Kidney (tissue), 14 donors: ENCODE measurements around the gene RPIA. TPM values are rescaled to one million over a fixed set of nuclear protein-coding genes. Genes with fewer than 3 reads are reported as not detected.
"Not testable (repeated sequence)": the region's sequence is repeated elsewhere in the genome, so short reads cannot be mapped to it uniquely, and the experiment has no call there.

ENCODE experiments used
- DNase-seq, 5 donors: peaks; one replicate each; pipeline ENCODE4 v3.0.0-alpha.2; 2013 to 2020
- FAIRE-seq: peaks from 2 replicates; lab custom pipeline; 2012; peaks lifted over from hg19 to GRCh38; lab: Jason Lieb, UNC
- H3K27ac ChIP-seq, 2 donors: one replicate each; pipeline ENCODE4 v1.7.0; 2013; ENCODE audit warnings: low read depth in 2 of 2, low read length in 2 of 2, inconsistent platforms in 1 of 2
- H3K27me3 ChIP-seq: one replicate; pipeline ENCODE4 v1.7.1; 2013; ENCODE audit warnings: low read length, inconsistent platforms; ENCODE audit not compliant: control insufficient read depth, insufficient read depth
- H3K36me3 ChIP-seq, 3 donors: one replicate each; pipeline versions ENCODE4 v1.7.0 to v1.7.1; 2013; ENCODE audit warnings: low read length in 3 of 3, control low read depth in 1 of 3, inconsistent platforms in 1 of 3; ENCODE audit not compliant: insufficient read depth in 3 of 3, control insufficient read depth in 2 of 3
- H3K4me1 ChIP-seq, 3 donors: one replicate each; pipeline versions ENCODE4 v1.7.0 to v1.7.1; 2013; ENCODE audit warnings: low read length in 3 of 3, inconsistent platforms in 1 of 3, low read depth in 1 of 3; ENCODE audit not compliant: control insufficient read depth in 2 of 3, insufficient read depth in 2 of 3
- H3K4me3 ChIP-seq, 3 donors: one replicate each; pipeline versions ENCODE4 v1.7.0 to v1.8.1; 2013; ENCODE audit warnings: low read length in 3 of 3, control low read depth in 1 of 3, inconsistent platforms in 1 of 3
- H3K9ac ChIP-seq, 3 donors: one replicate each; pipeline versions ENCODE4 v1.7.0 to v1.7.1; 2013; ENCODE audit warnings: low read length in 3 of 3, control low read depth in 1 of 3, inconsistent platforms in 1 of 3
- H3K9me3 ChIP-seq, 3 donors: one replicate each; pipeline versions ENCODE4 v1.7.0 to v1.7.1; 2013; ENCODE audit warnings: low read length in 3 of 3, control low read depth in 1 of 3, inconsistent platforms in 1 of 3; ENCODE audit not compliant: control insufficient read depth in 2 of 3, insufficient read depth in 1 of 3
- intact Hi-C: fragments of 100-400 bp; cut with DNase I; formaldehyde crosslinking; loops from one replicate; pipeline ENCODE4 v1.11.1; 2022
- polyA plus RNA-seq: library from polyadenylated mRNA; stranded (reverse); fragments of 350-450 nt; fragmentation: Illumina TruSeq; extraction: RNeasy Lipid Tissue Mini Kit (QIAGEN cat#74804); gene quantifications from one replicate; pipeline ENCODE4 v1.2.3, GENCODE V29; 2014; ENCODE audit warnings: low read depth, low replicate concordance; ENCODE audit not compliant: insufficient read depth
- total RNA-seq: library from RNA; stranded (reverse); fragmentation: NEBNext Ultra II Directional; extraction: Animal tissue kit (Norgen Biotek cat#: 25700); gene quantifications from one replicate; pipeline ENCODE4 v1.2.1, GENCODE V29; 2021
- TF ChIP-seq, protein P1 (sequence below): IDR thresholded peaks from 3 replicates; pipeline ENCODE4 v1.5.1; 2012; ENCODE audit warnings: mild to moderate bottlenecking, moderate library complexity, borderline replicate concordance; ENCODE audit not compliant: insufficient read depth; ENCODE audit errors: extremely low read depth
- donor health status: control.
- donor health status: control.
- donor health status: control.
- donor health status: control.
- donor health status: control.
- donor health status: DM: yes; HTN: yes; CAD: no.
- donor health status: Normal renal cell carcinoma (clear cell type).

Gene RPIA
- total and polyA plus RNA-seq, 2 donors from 2014 or later, result 11.4 to 15.7 TPM

DNA sequence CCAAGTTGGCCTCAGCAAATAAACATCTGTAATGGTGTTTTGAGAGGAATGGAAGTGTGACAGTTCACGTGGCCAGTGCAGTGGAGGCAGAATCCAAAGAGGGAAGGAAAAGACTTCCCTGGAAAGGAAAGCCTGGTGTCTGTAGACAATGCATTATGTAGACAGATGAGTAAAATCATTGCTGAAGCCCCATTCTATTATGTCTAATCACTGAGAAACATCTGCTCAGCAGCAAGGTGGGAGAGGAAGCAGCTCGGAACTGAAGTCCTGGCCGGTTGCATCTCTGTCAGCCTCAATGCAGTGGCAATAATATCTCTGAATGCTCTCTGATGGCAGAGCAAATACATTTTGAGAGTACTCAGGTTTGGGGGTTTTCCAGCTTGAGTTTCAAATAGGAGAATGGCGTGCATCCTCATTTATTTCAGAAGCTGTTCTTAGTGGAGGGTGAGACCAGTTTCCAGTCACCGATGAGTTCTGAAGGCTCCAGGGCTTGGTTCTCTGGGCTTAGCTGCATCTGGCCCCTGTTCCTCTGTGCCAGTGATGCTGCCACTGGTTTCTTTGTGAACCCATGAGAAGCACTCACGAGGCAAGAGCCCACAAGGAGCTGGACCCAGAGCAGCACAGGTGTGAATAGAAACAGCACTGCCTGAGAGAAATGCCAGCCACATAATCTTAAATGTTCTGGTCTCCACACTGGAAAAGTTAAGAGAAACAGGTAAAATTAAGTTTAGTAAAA, 63.3 kb downstream of the RPIA start:
- DNase-seq (no peak), FAIRE-seq (no peak)
- Histone ChIP-seq H3K4me1 (no peaks in the 10 kb centered on the region), H3K36me3 (peaks cover 0 to 8% (median 6%) of the 10 kb centered on the region in 3 donors), H3K27me3 (no peaks in the 10 kb centered on the region), H3K4me3 (no peak overlapping the region), H3K9me3 (no peaks in the 10 kb centered on the region), H3K9ac (no peak overlapping the region), H3K27ac (no peak overlapping the region)
- intact Hi-C loops, result no loop called here
- TF ChIP-seq, protein P1, sequence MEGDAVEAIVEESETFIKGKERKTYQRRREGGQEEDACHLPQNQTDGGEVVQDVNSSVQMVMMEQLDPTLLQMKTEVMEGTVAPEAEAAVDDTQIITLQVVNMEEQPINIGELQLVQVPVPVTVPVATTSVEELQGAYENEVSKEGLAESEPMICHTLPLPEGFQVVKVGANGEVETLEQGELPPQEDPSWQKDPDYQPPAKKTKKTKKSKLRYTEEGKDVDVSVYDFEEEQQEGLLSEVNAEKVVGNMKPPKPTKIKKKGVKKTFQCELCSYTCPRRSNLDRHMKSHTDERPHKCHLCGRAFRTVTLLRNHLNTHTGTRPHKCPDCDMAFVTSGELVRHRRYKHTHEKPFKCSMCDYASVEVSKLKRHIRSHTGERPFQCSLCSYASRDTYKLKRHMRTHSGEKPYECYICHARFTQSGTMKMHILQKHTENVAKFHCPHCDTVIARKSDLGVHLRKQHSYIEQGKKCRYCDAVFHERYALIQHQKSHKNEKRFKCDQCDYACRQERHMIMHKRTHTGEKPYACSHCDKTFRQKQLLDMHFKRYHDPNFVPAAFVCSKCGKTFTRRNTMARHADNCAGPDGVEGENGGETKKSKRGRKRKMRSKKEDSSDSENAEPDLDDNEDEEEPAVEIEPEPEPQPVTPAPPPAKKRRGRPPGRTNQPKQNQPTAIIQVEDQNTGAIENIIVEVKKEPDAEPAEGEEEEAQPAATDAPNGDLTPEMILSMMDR, result no peak

DNA sequence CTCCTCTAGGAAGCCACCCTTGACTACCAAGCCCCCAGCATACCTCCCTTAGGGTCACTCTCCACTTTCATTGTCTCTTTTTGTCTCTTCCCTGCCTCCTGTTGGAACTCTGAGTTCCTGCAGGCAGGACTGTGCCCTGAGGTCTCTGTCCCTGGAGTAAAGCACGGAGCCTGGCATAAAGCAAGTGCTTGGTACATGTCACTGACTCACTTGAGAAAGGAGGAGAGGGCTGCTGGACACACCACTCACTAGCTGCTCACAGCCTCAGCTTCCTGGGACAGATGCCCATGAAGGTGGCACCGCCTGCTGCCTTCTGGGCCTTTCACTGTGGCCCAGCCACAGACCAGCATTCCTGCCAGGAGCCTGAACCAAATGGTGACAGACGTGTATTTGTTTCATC, 64.4 kb downstream of the RPIA start:
- intact Hi-C loops, result no loop called here
- TF ChIP-seq, protein P1, result no peak
- no peak for DNase-seq
- no peak for FAIRE-seq
- Histone ChIP-seq H3K36me3 (peaks cover 0 to 7% (median 4%) of the 10 kb centered on the region in 3 donors), H3K27ac (no peak overlapping the region), H3K4me1 (no peaks in the 10 kb centered on the region), H3K4me3 (no peak overlapping the region), H3K9me3 (no peaks in the 10 kb centered on the region), H3K27me3 (no peaks in the 10 kb centered on the region), H3K9ac (no peak overlapping the region)

DNA sequence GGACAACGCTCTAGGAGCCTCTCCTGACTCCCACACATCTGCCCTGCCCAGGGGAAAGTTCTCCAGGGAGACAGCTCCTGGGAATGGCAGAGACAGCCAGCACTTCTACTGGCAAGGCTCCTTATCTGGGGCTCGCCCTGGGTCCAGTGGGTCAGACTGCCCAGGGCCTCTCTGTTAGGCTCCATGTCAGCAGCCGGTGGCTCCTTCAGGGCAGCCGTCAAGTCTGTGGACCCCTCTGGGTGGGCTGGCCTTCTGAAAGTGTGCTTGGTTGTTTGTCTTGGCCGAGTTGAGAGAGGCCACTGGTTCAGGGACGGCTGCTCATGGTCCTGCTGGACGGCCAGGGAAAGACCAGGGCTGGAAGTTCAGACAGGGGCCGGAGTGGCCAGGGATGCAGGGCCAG, 65.6 kb downstream of the RPIA start:
- peaks cover 0 to 3% (median 0%) of the 10 kb centered on the region in 3 donors for H3K36me3 ChIP-seq
- H3K9ac ChIP-seq, result no peak overlapping the region
- TF ChIP-seq, protein P1, result no peak
- no peaks in the 10 kb centered on the region for H3K27me3 ChIP-seq
- no peak overlapping the region for H3K4me3 ChIP-seq
- no peak overlapping the region for H3K27ac ChIP-seq
- DNase-seq (peak in 1 of 5 donors; percentile 45), FAIRE-seq (no peak)
- H3K4me1 ChIP-seq, result no peaks in the 10 kb centered on the region
- H3K9me3 ChIP-seq, result no peaks in the 10 kb centered on the region
- intact Hi-C loops, result no loop called here

DNA sequence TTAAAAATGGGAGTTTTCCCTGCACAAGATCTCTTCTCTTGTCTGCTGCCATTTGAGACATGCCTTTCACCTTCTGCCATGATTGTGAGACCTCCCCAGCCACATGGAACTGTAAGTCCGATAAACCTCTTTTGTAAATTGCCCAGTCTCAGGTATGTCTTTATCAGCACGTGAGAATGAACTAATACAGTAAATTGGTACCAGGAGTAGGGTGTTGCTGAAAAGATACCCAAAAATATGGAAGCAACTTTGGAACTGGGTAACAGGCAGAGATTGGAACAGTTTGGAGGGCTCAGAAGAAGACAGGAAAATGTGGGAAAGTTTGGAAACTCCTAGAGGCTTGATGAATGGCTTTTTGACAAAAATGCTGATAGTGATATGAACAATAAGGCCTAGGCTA, 67.2 kb downstream of the RPIA start:
- H3K27me3 ChIP-seq, H3K36me3 ChIP-seq, DNase-seq, H3K9me3 ChIP-seq, H3K9ac ChIP-seq, H3K27ac ChIP-seq, FAIRE-seq, H3K4me3 ChIP-seq, H3K4me1 ChIP-seq, intact Hi-C loops: not testable (repeated sequence)
